Measurements from ENCODE around the gene MRPL37.

Gene MRPL37

DNA sequence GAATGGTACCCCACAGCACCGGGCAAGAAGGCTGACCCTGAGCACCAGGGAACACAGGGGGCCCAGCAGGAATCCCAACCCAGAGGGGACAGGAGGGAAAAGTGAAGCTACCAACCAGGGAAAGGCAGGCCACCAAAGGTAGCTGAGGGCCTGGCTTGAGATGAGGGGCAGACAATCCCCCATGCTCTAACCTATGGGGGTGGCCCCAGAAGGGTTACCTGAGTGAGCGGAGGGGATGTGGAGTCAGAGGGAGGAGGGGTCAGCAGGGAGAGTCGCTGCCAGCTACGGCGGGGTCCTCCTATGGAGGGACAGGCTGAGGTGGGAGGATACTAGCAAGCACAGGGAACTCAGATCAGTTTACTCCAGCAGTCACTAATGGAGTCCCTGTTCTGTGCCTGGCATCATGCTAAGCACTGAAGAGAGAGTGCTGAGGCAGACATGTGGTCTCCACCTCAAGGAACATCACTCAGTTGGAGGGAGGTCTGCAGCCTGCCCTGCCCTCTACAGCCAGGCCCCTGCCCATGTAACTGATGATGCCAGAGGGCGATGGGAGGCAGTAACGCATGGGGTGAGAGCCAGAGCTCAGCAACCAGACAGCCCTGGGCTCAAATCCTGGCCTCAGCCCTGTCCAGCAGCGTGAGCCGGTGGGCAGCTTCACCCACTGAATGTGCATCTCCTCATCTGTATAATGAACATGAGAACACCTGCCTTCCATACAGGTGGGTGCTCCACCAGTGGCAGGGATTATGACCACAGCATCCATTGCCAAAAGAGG lies 21.5 kb upstream of the MRPL37 start (continued):
- TF ChIP-seq, protein P1, sequence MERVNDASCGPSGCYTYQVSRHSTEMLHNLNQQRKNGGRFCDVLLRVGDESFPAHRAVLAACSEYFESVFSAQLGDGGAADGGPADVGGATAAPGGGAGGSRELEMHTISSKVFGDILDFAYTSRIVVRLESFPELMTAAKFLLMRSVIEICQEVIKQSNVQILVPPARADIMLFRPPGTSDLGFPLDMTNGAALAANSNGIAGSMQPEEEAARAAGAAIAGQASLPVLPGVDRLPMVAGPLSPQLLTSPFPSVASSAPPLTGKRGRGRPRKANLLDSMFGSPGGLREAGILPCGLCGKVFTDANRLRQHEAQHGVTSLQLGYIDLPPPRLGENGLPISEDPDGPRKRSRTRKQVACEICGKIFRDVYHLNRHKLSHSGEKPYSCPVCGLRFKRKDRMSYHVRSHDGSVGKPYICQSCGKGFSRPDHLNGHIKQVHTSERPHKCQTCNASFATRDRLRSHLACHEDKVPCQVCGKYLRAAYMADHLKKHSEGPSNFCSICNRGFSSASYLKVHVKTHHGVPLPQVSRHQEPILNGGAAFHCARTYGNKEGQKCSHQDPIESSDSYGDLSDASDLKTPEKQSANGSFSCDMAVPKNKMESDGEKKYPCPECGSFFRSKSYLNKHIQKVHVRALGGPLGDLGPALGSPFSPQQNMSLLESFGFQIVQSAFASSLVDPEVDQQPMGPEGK (CRISPR knock-in tag; IDR thresholded peaks at IDR 0.05; ENCODE audit: borderline replicate concordance), result no peak
- TF ChIP-seq OSR1 (CRISPR knock-in tag; IDR thresholded peaks at IDR 0.05) (no peak), ZNF565 (CRISPR knock-in tag; conservative IDR thresholded peaks at IDR 0.05; ENCODE audit: low read depth) (no peak), ZFP3 (CRISPR knock-in tag; IDR thresholded peaks at IDR 0.05) (no peak), ZC3H10 (CRISPR knock-in tag; IDR thresholded peaks at IDR 0.05) (no peak), TCF4 (CRISPR knock-in tag; IDR thresholded peaks at IDR 0.05; ENCODE audit: borderline replicate concordance) (no peak), ISL1 (CRISPR knock-in tag; IDR thresholded peaks at IDR 0.05) (no peak)
- TF ChIP-seq, protein P2, sequence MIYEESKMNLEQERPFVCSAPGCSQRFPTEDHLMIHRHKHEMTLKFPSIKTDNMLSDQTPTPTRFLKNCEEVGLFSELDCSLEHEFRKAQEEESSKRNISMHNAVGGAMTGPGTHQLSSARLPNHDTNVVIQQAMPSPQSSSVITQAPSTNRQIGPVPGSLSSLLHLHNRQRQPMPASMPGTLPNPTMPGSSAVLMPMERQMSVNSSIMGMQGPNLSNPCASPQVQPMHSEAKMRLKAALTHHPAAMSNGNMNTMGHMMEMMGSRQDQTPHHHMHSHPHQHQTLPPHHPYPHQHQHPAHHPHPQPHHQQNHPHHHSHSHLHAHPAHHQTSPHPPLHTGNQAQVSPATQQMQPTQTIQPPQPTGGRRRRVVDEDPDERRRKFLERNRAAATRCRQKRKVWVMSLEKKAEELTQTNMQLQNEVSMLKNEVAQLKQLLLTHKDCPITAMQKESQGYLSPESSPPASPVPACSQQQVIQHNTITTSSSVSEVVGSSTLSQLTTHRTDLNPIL (CRISPR knock-in tag; IDR thresholded peaks at IDR 0.05; ENCODE audit: low read depth), result no peak

DNA sequence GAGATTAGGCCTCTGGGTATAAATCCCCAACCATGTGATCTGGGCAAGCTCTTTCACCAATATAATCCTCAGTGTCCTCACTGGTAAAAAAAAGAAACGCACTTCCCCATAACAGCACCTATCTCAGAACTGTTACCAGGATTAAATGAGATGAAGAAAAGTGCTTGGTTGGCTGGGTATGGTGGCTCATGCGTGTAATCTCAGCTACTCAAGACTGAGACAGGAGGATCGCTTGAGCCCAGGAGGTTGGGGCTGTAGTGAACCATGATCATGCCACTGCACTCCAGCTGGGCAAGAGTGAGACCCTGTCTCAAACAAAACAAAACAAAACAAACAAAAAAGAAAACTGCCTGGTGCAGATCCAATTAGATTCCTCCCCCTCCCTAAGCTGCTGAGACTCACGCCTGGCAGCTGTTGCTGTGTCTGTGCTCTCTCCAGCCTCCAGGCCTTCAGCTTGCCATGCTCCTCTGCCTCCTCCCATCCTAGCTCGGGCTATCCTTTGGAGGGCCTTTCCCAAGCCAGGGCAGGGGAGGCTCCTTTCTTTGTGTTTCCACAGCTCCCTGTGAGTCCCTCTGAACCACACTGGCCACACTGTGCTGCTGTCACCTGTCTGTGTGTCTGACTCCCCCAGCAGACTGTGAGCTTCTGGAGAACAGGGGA lies 19.1 kb upstream of the MRPL37 start:
- TF ChIP-seq PPARA (CRISPR knock-in tag; IDR thresholded peaks at IDR 0.05; ENCODE audit: borderline replicate concordance) (no peak), ISL1 (CRISPR knock-in tag; IDR thresholded peaks at IDR 0.05) (no peak), ZNF70 (CRISPR knock-in tag; IDR thresholded peaks at IDR 0.05) (no peak)
- TF ChIP-seq, protein P2 (CRISPR knock-in tag; IDR thresholded peaks at IDR 0.05; ENCODE audit: low read depth), result no peak
- TF ChIP-seq, protein P3, sequence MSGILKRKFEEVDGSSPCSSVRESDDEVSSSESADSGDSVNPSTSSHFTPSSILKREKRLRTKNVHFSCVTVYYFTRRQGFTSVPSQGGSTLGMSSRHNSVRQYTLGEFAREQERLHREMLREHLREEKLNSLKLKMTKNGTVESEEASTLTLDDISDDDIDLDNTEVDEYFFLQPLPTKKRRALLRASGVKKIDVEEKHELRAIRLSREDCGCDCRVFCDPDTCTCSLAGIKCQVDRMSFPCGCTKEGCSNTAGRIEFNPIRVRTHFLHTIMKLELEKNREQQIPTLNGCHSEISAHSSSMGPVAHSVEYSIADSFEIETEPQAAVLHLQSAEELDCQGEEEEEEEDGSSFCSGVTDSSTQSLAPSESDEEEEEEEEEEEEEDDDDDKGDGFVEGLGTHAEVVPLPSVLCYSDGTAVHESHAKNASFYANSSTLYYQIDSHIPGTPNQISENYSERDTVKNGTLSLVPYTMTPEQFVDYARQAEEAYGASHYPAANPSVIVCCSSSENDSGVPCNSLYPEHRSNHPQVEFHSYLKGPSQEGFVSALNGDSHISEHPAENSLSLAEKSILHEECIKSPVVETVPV (CRISPR knock-in tag; IDR thresholded peaks at IDR 0.05), result no peak
- TF ChIP-seq, protein P1 (CRISPR knock-in tag; IDR thresholded peaks at IDR 0.05; ENCODE audit: borderline replicate concordance), result no peak
- TF ChIP-seq, protein P4, sequence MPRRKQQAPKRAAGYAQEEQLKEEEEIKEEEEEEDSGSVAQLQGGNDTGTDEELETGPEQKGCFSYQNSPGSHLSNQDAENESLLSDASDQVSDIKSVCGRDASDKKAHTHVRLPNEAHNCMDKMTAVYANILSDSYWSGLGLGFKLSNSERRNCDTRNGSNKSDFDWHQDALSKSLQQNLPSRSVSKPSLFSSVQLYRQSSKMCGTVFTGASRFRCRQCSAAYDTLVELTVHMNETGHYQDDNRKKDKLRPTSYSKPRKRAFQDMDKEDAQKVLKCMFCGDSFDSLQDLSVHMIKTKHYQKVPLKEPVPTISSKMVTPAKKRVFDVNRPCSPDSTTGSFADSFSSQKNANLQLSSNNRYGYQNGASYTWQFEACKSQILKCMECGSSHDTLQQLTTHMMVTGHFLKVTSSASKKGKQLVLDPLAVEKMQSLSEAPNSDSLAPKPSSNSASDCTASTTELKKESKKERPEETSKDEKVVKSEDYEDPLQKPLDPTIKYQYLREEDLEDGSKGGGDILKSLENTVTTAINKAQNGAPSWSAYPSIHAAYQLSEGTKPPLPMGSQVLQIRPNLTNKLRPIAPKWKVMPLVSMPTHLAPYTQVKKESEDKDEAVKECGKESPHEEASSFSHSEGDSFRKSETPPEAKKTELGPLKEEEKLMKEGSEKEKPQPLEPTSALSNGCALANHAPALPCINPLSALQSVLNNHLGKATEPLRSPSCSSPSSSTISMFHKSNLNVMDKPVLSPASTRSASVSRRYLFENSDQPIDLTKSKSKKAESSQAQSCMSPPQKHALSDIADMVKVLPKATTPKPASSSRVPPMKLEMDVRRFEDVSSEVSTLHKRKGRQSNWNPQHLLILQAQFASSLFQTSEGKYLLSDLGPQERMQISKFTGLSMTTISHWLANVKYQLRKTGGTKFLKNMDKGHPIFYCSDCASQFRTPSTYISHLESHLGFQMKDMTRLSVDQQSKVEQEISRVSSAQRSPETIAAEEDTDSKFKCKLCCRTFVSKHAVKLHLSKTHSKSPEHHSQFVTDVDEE (CRISPR knock-in tag; IDR thresholded peaks at IDR 0.05), result no peak
- ATAC-seq, result no peak

DNA sequence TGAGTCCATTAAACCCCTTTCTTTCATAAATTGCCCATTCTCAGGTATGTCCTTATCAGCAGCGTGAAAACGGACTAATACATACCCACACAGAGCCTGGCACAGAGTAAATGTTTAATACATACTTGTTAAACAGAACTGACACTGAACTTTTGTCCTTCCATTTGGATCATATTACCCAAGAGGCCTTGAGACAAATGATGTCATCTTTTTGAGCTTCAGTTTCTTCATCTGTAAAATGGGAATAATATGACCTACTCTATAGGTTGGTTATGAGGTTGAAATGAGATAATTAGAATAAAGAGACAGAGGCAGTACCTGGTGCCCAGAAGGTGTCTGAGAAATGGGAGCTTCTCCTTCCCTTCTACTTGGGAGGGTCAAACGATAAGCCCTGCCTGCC lies 13.9 kb upstream of the MRPL37 start:
- TF ChIP-seq, protein P3 (CRISPR knock-in tag; IDR thresholded peaks at IDR 0.05), result no peak
- no peak for TF ChIP-seq PPARA (CRISPR knock-in tag; IDR thresholded peaks at IDR 0.05; ENCODE audit: borderline replicate concordance)
- TF ChIP-seq, protein P4 (CRISPR knock-in tag; IDR thresholded peaks at IDR 0.05), result no peak
- no peak for TF ChIP-seq SNAI2 (CRISPR knock-in tag; IDR thresholded peaks at IDR 0.05)
- no peak for TF ChIP-seq ZC3H10 (CRISPR knock-in tag; IDR thresholded peaks at IDR 0.05)
- TF ChIP-seq ZNF8 (CRISPR knock-in tag; IDR thresholded peaks at IDR 0.05), result no peak
- TF ChIP-seq TCF4 (CRISPR knock-in tag; IDR thresholded peaks at IDR 0.05; ENCODE audit: borderline replicate concordance), result no peak
- no peak for TF ChIP-seq ZNF70 (CRISPR knock-in tag; IDR thresholded peaks at IDR 0.05)
- TF ChIP-seq ZNF565 (CRISPR knock-in tag; conservative IDR thresholded peaks at IDR 0.05; ENCODE audit: low read depth), result no peak
- TF ChIP-seq, protein P5, sequence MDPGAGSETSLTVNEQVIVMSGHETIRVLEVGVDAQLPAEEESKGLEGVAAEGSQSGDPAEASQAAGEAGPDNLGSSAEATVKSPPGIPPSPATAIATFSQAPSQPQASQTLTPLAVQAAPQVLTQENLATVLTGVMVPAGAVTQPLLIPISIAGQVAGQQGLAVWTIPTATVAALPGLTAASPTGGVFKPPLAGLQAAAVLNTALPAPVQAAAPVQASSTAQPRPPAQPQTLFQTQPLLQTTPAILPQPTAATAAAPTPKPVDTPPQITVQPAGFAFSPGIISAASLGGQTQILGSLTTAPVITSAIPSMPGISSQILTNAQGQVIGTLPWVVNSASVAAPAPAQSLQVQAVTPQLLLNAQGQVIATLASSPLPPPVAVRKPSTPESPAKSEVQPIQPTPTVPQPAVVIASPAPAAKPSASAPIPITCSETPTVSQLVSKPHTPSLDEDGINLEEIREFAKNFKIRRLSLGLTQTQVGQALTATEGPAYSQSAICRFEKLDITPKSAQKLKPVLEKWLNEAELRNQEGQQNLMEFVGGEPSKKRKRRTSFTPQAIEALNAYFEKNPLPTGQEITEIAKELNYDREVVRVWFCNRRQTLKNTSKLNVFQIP (CRISPR knock-in tag; IDR thresholded peaks at IDR 0.05; ENCODE audit: borderline replicate concordance, low read depth), result no peak
- no peak for ATAC-seq
